D721Med (cell line): Measurements from ENCODE around the gene FLACC1.
"Not testable (repeated sequence)": the region's sequence is repeated elsewhere in the genome, so short reads cannot be mapped to it uniquely, and the experiment has no call there.

Source experiments
- DNase-seq: peaks from one replicate; pipeline ENCODE4 v3.0.0; 2011; ENCODE audit warnings: low spot score; ENCODE audit not compliant: insufficient read length
- FAIRE-seq: peaks from 2 replicates; lab custom pipeline; 2011; peaks lifted over from hg19 to GRCh38; lab: Jason Lieb, UNC
- CTCF ChIP-seq: IDR thresholded peaks from 2 replicates; pipeline ENCODE4 v1.5.1; 2012; ENCODE audit warnings: mild to moderate bottlenecking, control low read depth; ENCODE audit not compliant: insufficient read depth; ENCODE audit errors: missing control alignments

Gene FLACC1

GRCh38 chr2:201308914-201309313, 48.2 kb downstream of the FLACC1 start:
- no peak for DNase-seq
- TF ChIP-seq CTCF = no peak
- no peak for FAIRE-seq

DNA sequence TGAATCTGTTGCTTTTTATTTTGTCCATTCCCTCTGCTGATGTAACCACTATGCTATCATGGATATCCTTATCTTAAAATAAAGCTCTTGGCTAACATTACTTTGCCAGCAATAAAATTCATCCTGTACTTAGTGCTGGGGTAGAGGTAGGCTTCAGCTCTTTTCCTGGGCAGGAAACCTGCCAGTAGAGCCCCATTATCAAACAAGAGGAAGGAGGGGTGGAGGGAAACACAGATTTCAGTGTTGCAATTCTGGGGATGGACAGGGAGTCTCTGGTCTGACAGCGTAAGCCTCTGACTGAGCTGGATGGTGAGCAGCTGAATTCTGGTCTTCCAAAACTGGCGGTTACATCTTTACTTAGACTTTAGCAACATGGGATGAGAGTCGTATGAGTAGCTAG, 49.3 kb downstream of the FLACC1 start:
- TF ChIP-seq CTCF = no peak
- no peak for FAIRE-seq
- no peak for DNase-seq

- not testable (repeated sequence) for FAIRE-seq, DNase-seq
Observed at GRCh38 chr2:201299929-201300328, 57.2 kb downstream of the FLACC1 start.

GRCh38 chr2:201298462-201299052, 58.6 kb downstream of the FLACC1 start:
- no peak for FAIRE-seq
- DNase-seq = no peak
- TF ChIP-seq CTCF = no peak

DNA sequence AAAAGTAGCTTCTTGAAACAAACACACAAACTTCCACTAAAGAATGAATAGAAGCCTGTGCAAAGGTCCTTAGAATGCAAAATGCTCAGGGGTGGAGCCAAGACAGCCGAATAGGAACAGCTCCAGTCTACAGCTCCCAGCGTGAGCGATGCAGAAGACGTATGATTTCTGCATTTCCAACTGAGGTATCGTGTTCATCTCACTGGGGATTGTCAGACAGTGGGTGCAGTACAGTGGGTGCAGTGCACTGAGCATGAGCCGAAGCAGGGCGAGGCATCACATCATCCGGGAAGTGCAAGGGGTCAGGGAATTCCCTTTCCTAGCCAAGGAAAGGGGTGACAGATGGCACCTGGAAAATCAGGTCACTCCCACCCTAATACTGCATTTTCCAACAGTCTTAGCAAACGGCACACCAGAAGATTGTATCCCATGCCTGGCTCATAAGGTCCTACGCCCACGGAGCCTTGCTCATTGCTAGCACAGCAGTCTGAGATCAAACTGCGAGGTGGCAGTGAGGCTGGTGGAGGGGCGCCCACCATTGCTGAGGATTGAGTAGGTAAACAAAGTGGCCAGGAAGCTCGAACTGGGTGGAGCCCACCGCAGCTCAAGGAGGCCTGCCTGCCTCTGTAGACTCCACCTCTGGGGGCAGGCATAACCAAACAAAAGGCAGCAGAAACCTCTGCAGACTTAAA, 66.5 kb downstream of the FLACC1 start:
- not testable (repeated sequence) for DNase-seq, FAIRE-seq

GRCh38 chr2:201285499-201285898, 71.6 kb downstream of the FLACC1 start:
- TF ChIP-seq CTCF = no peak
- no peak for FAIRE-seq
- no peak for DNase-seq

DNA sequence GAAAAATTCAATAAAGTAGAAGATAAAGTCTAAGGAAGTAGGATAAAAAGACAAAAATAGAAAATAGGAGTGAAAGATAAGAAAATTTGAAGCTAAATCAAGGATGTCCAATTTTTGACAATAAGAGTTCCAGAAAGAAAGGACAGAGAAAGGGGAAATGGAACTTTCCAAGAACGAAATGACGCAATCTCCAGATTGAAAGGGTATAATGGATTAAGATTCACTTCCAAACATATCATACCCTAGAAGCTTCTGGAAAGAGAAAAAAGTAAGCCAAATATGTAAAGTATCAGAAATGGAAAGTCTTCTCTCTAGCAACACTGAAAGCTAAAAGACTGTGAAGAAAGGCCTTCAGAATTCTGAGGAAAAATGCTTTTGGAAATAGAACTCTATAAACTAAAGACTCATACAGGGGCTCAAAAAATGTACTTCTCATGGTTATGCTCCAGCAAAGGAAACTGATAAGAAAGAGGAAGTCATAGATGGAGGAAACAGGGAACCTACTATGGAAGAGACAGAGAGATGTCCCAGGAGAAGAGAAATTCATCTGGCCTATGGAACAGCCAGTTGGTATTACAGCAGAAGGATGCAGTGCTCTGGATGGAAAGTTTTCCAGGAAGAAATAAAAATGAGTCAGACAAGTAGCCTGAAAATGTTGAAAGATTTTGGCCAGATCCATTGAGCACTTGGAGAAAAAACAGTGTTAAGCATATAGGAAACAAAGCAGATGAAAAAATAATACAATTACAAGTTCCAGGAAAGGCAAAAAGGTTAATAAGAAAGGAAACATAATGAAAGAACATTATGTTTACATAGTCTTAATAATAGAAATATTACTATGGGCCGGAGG, 76.7 kb downstream of the FLACC1 start:
- no peak for DNase-seq
- TF ChIP-seq CTCF = no peak
- no peak for FAIRE-seq

DNA sequence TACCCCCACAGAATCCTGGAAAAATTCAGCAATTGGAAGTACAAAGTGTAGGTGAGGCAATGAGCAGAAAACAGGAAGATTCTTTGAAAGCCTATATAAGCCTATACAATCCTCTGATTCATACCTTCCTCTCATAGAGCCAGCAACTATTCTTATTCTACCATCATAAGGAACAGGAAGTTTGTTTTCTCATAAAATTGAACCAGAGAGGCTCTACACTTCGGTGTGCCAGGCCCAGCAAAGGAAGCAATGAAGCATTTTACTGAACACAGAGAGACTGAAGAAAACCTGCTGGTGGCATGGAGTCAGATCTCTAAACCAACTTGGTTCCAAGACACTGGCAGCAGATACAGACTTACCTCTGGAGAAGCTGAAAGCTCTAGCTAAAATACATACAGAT, 78.1 kb downstream of the FLACC1 start:
- FAIRE-seq (no peak), DNase-seq (no peak)
- no peak for TF ChIP-seq CTCF
